BLaER1 treated with 17β-estradiol and CSF1 and Interleukin-3, amounts not matched to agents 10 nM and 100 nM (cell line): ENCODE measurements around the gene SPOCK1.
A peak's percentile ranks its signal among the peaks of the same experiment; 100 is the strongest.

Source experiments
- H3K27ac ChIP-seq, 11 experiments: shearing (Covaris generic); formaldehyde crosslinking; 2 replicates each; pipeline ENCODE4 v1.8.1; 2022
- H3K27me3 ChIP-seq, 11 experiments: shearing (Covaris generic); formaldehyde crosslinking; 2 replicates each; pipeline ENCODE4 v1.8.1; 2022
- H3K36me3 ChIP-seq, 11 experiments: shearing (Covaris generic); formaldehyde crosslinking; 2 replicates each; pipeline ENCODE4 v1.8.1; 2022
- H3K4me1 ChIP-seq, 10 experiments: shearing (Covaris generic); formaldehyde crosslinking; 2 replicates each; pipeline ENCODE4 v1.8.1; 2022
- H3K4me2 ChIP-seq, 11 experiments: shearing (Covaris generic); formaldehyde crosslinking; 2 replicates each; pipeline ENCODE4 v1.8.1; 2022
- H3K4me3 ChIP-seq, 10 experiments: shearing (Covaris generic); formaldehyde crosslinking; 2 replicates each; pipeline ENCODE4 v1.8.1; 2022
- H3K9ac ChIP-seq, 11 experiments: shearing (Covaris generic); formaldehyde crosslinking; 2 replicates each; pipeline ENCODE4 v1.8.1; 2022
- H3K9me3 ChIP-seq, 11 experiments: shearing (Covaris generic); formaldehyde crosslinking; replicated peaks in 1 of 11; 2 replicates each; pipeline ENCODE4 v1.8.1; 2022
- H4K20me1 ChIP-seq, 11 experiments: shearing (Covaris generic); formaldehyde crosslinking; 2 replicates each; pipeline ENCODE4 v1.8.1; 2022
- Cebpa-rat ChIP-seq, 11 experiments: shearing (Covaris generic); IDR thresholded peaks; 2 replicates each; pipeline ENCODE4 v1.8.1; 2022

Gene SPOCK1

GRCh38 chr5:137069358-137069757, 429.8 kb downstream of the SPOCK1 start:
- H3K9ac ChIP-seq: no peak overlapping the region
- no peaks in the 10 kb centered on the region for H4K20me1 ChIP-seq
- peaks cover 11 to 26% (median 18%) of the 10 kb centered on the region in 10 experiments; a peak in 19 of 20 replicates for H3K4me1 ChIP-seq
- H3K4me2 ChIP-seq: no peak overlapping the region
- H3K9me3 ChIP-seq: no peaks in the 10 kb centered on the region
- H3K27ac ChIP-seq: no peak overlapping the region
- TF ChIP-seq Cebpa-rat (IDR thresholded peaks at IDR 0.05): no peak
- no peak overlapping the region for H3K4me3 ChIP-seq
- H3K36me3 ChIP-seq: no peaks in the 10 kb centered on the region
- H3K27me3 ChIP-seq: no peaks in the 10 kb centered on the region

GRCh38 chr5:137061382-137061781, 437.7 kb downstream of the SPOCK1 start:
- no peak overlapping the region for H3K9ac ChIP-seq
- no peaks in the 10 kb centered on the region for H4K20me1 ChIP-seq
- no peak overlapping the region for H3K4me3 ChIP-seq
- H3K27me3 ChIP-seq: no peaks in the 10 kb centered on the region
- H3K4me1 ChIP-seq: peaks cover 4 to 11% (median 6%) of the 10 kb centered on the region in 10 experiments; a peak in 15 of 20 replicates
- no peaks in the 10 kb centered on the region for H3K9me3 ChIP-seq
- H3K4me2 ChIP-seq: peak overlapping the region in 9 of 11 experiments; percentile 8 to 67 (median 44); a peak in 15 of 22 replicates
- H3K36me3 ChIP-seq: no peaks in the 10 kb centered on the region
- no peak overlapping the region for H3K27ac ChIP-seq
- TF ChIP-seq Cebpa-rat (IDR thresholded peaks at IDR 0.05): no peak

GRCh38 chr5:137058089-137058488, 441.0 kb downstream of the SPOCK1 start:
- peaks cover 8 to 18% (median 15%) of the 10 kb centered on the region in 10 experiments for H3K4me1 ChIP-seq
- no peak overlapping the region for H3K27ac ChIP-seq
- H3K4me3 ChIP-seq: no peak overlapping the region
- no peaks in the 10 kb centered on the region for H3K27me3 ChIP-seq
- H3K36me3 ChIP-seq: no peaks in the 10 kb centered on the region
- no peak overlapping the region for H3K9ac ChIP-seq
- no peak overlapping the region for H3K4me2 ChIP-seq
- no peak for TF ChIP-seq Cebpa-rat (IDR thresholded peaks at IDR 0.05)
- H4K20me1 ChIP-seq: no peaks in the 10 kb centered on the region
- H3K9me3 ChIP-seq: no peaks in the 10 kb centered on the region

GRCh38 chr5:137056676-137057075, 442.4 kb downstream of the SPOCK1 start:
- no peak overlapping the region for H3K4me2 ChIP-seq

GRCh38 chr5:137055271-137055872, 443.8 kb downstream of the SPOCK1 start:
- H4K20me1 ChIP-seq: no peaks in the 10 kb centered on the region
- no peak overlapping the region for H3K9ac ChIP-seq
- peaks cover 0 to 13% (median 8%) of the 10 kb centered on the region in 10 experiments; a peak in 12 of 20 replicates for H3K4me1 ChIP-seq
- no peak overlapping the region for H3K4me3 ChIP-seq
- no peaks in the 10 kb centered on the region for H3K27me3 ChIP-seq
- no peaks in the 10 kb centered on the region for H3K9me3 ChIP-seq
- peak overlapping the region in 5 of 11 experiments; percentile 37 to 56 (median 47); a peak in 7 of 22 replicates for H3K4me2 ChIP-seq
- no peak for TF ChIP-seq Cebpa-rat (IDR thresholded peaks at IDR 0.05)
- no peak overlapping the region for H3K27ac ChIP-seq
- no peaks in the 10 kb centered on the region for H3K36me3 ChIP-seq

More at GRCh38 chr5:137056676-137057075, 442.4 kb downstream of the SPOCK1 start:
- H4K20me1 ChIP-seq: no peaks in the 10 kb centered on the region
- no peaks in the 10 kb centered on the region for H3K27me3 ChIP-seq
- TF ChIP-seq Cebpa-rat (IDR thresholded peaks at IDR 0.05): no peak
- H3K4me1 ChIP-seq: peaks cover 8 to 18% (median 15%) of the 10 kb centered on the region in 10 experiments
- H3K36me3 ChIP-seq: no peaks in the 10 kb centered on the region
- H3K27ac ChIP-seq: no peak overlapping the region
- H3K9ac ChIP-seq: no peak overlapping the region
- H3K4me3 ChIP-seq: no peak overlapping the region
- no peaks in the 10 kb centered on the region for H3K9me3 ChIP-seq

- TF ChIP-seq Cebpa-rat (IDR thresholded peaks at IDR 0.05): no peak
- H3K36me3 ChIP-seq: no peaks in the 10 kb centered on the region
- no peak overlapping the region for H3K4me3 ChIP-seq
- H3K9ac ChIP-seq: no peak overlapping the region
- no peak overlapping the region for H3K27ac ChIP-seq
- H4K20me1 ChIP-seq: no peaks in the 10 kb centered on the region
- peaks cover 0 to 13% (median 8%) of the 10 kb centered on the region in 10 experiments; a peak in 12 of 20 replicates for H3K4me1 ChIP-seq
- H3K9me3 ChIP-seq: no peaks in the 10 kb centered on the region
- H3K27me3 ChIP-seq: no peaks in the 10 kb centered on the region
- H3K4me2 ChIP-seq: peak overlapping the region in 7 of 11 experiments; percentile 11 to 56 (median 44); a peak in 11 of 22 replicates
Observed at GRCh38 chr5:137054792-137055191, 444.3 kb downstream of the SPOCK1 start.

GRCh38 chr5:137054335-137054734, 444.8 kb downstream of the SPOCK1 start:
- no peaks in the 10 kb centered on the region for H3K36me3 ChIP-seq
- H3K4me1 ChIP-seq: peaks cover 0 to 13% (median 8%) of the 10 kb centered on the region in 10 experiments; a peak in 12 of 20 replicates
- H3K27me3 ChIP-seq: no peaks in the 10 kb centered on the region
- TF ChIP-seq Cebpa-rat (IDR thresholded peaks at IDR 0.05): no peak
- H3K4me3 ChIP-seq: no peak overlapping the region
- no peaks in the 10 kb centered on the region for H3K9me3 ChIP-seq
- peak overlapping the region in 7 of 11 experiments; percentile 11 to 56 (median 44); a peak in 15 of 22 replicates for H3K4me2 ChIP-seq
- H3K9ac ChIP-seq: no peak overlapping the region
- no peaks in the 10 kb centered on the region for H4K20me1 ChIP-seq
- H3K27ac ChIP-seq: no peak overlapping the region

GRCh38 chr5:137051161-137051560, 448.0 kb downstream of the SPOCK1 start:
- H3K27me3 ChIP-seq: no peaks in the 10 kb centered on the region
- H3K9ac ChIP-seq: no peak overlapping the region
- H3K27ac ChIP-seq: no peak overlapping the region

GRCh38 chr5:137040641-137041340, 458.3 kb downstream of the SPOCK1 start:
- no peaks in the 10 kb centered on the region for H4K20me1 ChIP-seq
- no peak overlapping the region for H3K27ac ChIP-seq
- H3K9ac ChIP-seq: no peak overlapping the region
- no peak for TF ChIP-seq Cebpa-rat (IDR thresholded peaks at IDR 0.05)
- no peaks in the 10 kb centered on the region for H3K36me3 ChIP-seq
- no peak overlapping the region for H3K4me3 ChIP-seq
- no peaks in the 10 kb centered on the region for H3K4me1 ChIP-seq
- peaks cover 10 to 30% (median 15%) of the 10 kb centered on the region in 11 experiments; a peak in 19 of 22 replicates for H3K9me3 ChIP-seq
- no peaks in the 10 kb centered on the region for H3K27me3 ChIP-seq
- H3K4me2 ChIP-seq: no peak overlapping the region

More at GRCh38 chr5:137051161-137051560, 448.0 kb downstream of the SPOCK1 start:
- Histone ChIP-seq H4K20me1 (no peaks in the 10 kb centered on the region), H3K9me3 (no peaks in the 10 kb centered on the region), H3K36me3 (no peaks in the 10 kb centered on the region), H3K4me2 (no peak overlapping the region), H3K4me1 (peaks cover 0 to 13% (median 8%) of the 10 kb centered on the region in 10 experiments; a peak in 12 of 20 replicates), H3K4me3 (no peak overlapping the region)
- TF ChIP-seq Cebpa-rat (IDR thresholded peaks at IDR 0.05): no peak
